DMS 273 (cell line): ENCODE results near the gene SLC26A8.
A peak's percentile ranks its signal among the peaks of the same experiment; 100 is the strongest.

ENCODE experiments used
- DNase-seq: peaks from one replicate; lab custom pipeline; 2025; ENCODE audit not compliant: unreplicated experiment; lab: John Stamatoyannopoulos, UW

Gene SLC26A8

GRCh38 chr6:36023996-36024795 is at the start of gene SLC26A8:
Gene SLC26A8 (minus strand): TSS chr6:36024641. CDS start chr6:36019707, 4,934 bp downstream.
- no peak for DNase-seq

- no peak for DNase-seq
Observed at GRCh38 chr6:36073587-36073986, 49.1 kb upstream of the SLC26A8 start.

GRCh38 chr6:36072681-36073080 is 48.2 kb upstream of the SLC26A8 start:
- DNase-seq = no peak

GRCh38 chr6:36071714-36072113 is 47.3 kb upstream of the SLC26A8 start:
- no peak for DNase-seq

- DNase-seq = no peak
Observed at GRCh38 chr6:36071281-36071680, 46.8 kb upstream of the SLC26A8 start.

GRCh38 chr6:36070252-36070651 is 45.8 kb upstream of the SLC26A8 start:
- DNase-seq = no peak

- DNase-seq = no peak
Observed at GRCh38 chr6:36069573-36069972, 45.1 kb upstream of the SLC26A8 start.

- DNase-seq = no peak
Observed at GRCh38 chr6:36068586-36068985, 44.1 kb upstream of the SLC26A8 start.

GRCh38 chr6:36068012-36068392 is 43.6 kb upstream of the SLC26A8 start:
- DNase-seq = no peak

- DNase-seq = no peak
Observed at GRCh38 chr6:36067374-36068011, 43.1 kb upstream of the SLC26A8 start.

GRCh38 chr6:36066817-36067216 is 42.4 kb upstream of the SLC26A8 start:
- DNase-seq = no peak

- no peak for DNase-seq
Observed at GRCh38 chr6:36065916-36066315, 41.5 kb upstream of the SLC26A8 start.

- DNase-seq = no peak
Observed at GRCh38 chr6:36064770-36065396, 40.4 kb upstream of the SLC26A8 start.

GRCh38 chr6:36063318-36064060 is 39.0 kb upstream of the SLC26A8 start:
- no peak for DNase-seq

GRCh38 chr6:36062247-36062646 is 37.8 kb upstream of the SLC26A8 start:
- no peak for DNase-seq

GRCh38 chr6:36061236-36061635 is 36.8 kb upstream of the SLC26A8 start:
- DNase-seq = no peak

- no peak for DNase-seq
Observed at GRCh38 chr6:36056178-36056577, 31.7 kb upstream of the SLC26A8 start.

- peak; percentile 22 for DNase-seq
Observed at GRCh38 chr6:36054956-36055355, 30.5 kb upstream of the SLC26A8 start.

GRCh38 chr6:36054415-36054814 is 30.0 kb upstream of the SLC26A8 start:
- DNase-seq = no peak

GRCh38 chr6:36053878-36054277 is 29.4 kb upstream of the SLC26A8 start:
- DNase-seq = no peak

GRCh38 chr6:36052097-36052496 is 27.7 kb upstream of the SLC26A8 start:
- DNase-seq = peak; percentile 32
